22Rv1 (cell line): Measurements from ENCODE around the gene SEC31A.
"Not testable (repeated sequence)": the region's sequence is repeated elsewhere in the genome, so short reads cannot be mapped to it uniquely, and the experiment has no call there.

ENCODE experiments used
- H3K27ac ChIP-seq: fragments of 450-650 bp; 2 replicates; pipeline ENCODE4 v1.5.1; 2017
- ZFX ChIP-seq: fragments of 450-650 bp; IDR thresholded peaks from 2 replicates; pipeline ENCODE4 v1.6.1; 2017; ENCODE audit warnings: antibody characterized with exemption, borderline replicate concordance
- TF ChIP-seq, protein P1 (sequence below): fragments of 450-650 bp; IDR thresholded peaks from 2 replicates; pipeline ENCODE4 v1.5.1; 2017; ENCODE audit warnings: mild to moderate bottlenecking

The SEC31A gene

DNA sequence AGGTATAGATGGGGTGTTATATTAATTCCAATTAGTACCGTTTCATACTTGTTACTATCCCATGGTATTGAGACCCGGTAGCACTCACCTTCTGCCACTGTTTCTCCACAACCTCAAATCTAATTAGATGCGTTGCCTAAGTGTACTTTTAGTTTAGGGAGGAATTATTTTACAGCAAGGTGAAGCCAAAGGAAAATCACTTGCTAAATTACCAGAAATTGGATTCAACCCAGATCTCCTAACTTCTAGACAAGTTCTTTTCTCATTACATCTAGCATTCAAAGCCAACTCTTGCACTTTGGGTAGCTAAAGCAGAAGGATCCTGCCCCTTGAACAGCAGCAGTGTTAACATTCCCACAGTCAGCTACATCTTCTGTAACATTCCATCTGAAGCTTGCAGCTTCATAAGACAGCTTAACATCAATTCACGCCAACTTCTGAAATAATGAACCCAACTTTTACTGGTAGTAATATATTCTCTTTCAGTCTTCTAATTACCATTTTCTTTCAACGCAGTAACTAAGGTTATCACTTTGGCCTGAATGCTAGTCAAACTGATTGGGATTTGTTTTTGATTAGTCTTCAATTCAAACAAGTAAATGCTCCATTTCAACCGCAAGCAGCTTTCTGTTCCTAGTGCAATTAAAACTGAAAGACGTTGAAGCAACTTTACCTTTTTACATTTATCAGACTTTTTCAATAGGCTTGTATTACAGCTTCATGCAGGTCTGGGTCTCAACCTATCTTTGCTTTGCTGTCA lies 934 bp upstream of the SEC31A start:
- H3K27ac ChIP-seq: peak overlapping the region; percentile 98
- TF ChIP-seq ZFX: no peak
- TF ChIP-seq, protein P1, sequence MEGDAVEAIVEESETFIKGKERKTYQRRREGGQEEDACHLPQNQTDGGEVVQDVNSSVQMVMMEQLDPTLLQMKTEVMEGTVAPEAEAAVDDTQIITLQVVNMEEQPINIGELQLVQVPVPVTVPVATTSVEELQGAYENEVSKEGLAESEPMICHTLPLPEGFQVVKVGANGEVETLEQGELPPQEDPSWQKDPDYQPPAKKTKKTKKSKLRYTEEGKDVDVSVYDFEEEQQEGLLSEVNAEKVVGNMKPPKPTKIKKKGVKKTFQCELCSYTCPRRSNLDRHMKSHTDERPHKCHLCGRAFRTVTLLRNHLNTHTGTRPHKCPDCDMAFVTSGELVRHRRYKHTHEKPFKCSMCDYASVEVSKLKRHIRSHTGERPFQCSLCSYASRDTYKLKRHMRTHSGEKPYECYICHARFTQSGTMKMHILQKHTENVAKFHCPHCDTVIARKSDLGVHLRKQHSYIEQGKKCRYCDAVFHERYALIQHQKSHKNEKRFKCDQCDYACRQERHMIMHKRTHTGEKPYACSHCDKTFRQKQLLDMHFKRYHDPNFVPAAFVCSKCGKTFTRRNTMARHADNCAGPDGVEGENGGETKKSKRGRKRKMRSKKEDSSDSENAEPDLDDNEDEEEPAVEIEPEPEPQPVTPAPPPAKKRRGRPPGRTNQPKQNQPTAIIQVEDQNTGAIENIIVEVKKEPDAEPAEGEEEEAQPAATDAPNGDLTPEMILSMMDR: no peak

DNA sequence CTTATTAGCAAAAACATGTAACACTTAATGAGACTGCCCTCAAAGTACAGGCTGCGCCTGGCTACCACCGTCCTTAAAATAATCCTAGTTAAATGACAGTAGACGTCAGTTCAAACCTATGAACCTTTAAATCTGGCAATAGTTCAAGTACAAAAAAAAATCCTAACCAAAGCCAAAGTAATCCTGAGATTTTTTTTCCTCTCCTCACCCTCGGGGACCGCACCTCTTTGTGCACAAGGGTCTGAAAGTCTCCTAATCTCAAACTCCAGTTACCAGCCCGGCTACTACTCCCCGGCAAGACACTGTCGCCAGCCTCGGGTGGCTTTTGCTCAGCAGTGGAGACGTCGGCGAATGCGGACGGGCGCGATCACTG lies 439 bp downstream of the SEC31A start:
- H3K27ac ChIP-seq: peak overlapping the region; percentile 98
- TF ChIP-seq ZFX: no peak
- TF ChIP-seq, protein P1: no peak

DNA sequence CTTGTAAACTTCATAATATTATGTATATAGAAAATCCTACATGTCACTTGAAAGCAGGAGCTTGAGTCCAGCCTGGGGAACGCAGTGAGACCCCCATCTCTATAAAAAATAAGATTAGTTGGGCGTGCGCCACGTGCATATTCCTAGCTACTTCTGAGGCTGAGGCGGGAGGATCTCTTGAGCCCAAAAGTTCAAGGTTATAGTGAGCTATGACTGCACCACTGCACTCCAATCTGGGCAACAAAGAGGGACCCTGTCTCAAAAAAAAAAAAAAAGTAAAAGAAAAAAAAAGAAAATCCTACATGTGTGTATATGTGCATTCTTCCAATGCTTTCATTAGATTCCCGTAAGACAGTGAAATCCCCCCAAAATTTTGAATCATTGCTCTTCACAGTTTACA lies 1.7 kb downstream of the SEC31A start:
- TF ChIP-seq ZFX: no peak
- TF ChIP-seq, protein P1: no peak
- H3K27ac ChIP-seq: peak overlapping the region; percentile 98

DNA sequence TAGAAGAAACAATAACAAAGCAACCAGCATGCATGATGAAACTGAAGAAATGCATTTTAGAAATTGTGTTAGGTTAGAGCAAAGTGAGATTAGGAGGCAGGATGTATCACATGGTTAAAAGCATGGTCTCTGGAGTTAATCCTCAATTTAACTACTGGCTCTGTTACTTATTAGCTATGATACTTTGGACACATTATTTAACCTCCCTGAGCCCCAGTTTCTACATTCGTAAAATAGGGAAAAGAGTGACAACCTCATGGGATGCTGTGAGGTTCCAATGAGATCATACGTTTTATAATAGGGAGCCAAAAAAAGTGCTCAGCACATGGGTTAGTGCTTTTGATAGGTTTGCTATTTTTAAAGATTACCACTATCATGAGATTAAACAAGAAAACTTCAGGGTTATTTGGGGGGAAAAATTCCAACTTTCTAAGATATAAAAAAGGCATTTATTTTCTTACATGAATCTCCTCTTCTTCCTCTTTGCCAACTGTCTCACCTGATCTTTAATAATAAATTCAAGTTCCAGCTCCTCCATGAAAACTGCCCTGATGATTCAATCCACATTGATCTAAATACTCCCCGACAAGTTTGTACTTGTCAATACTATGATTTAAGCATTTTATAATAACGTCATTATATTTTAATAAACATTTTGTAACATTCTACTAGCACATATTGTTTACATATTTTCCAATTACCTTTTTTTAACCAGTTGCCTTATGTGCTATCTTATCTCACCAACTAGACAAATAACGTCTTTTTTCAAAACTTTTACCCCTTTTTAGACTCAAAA lies 4.6 kb downstream of the SEC31A start:
- no peak overlapping the region for H3K27ac ChIP-seq
- no peak for TF ChIP-seq ZFX
- TF ChIP-seq, protein P1: no peak

DNA sequence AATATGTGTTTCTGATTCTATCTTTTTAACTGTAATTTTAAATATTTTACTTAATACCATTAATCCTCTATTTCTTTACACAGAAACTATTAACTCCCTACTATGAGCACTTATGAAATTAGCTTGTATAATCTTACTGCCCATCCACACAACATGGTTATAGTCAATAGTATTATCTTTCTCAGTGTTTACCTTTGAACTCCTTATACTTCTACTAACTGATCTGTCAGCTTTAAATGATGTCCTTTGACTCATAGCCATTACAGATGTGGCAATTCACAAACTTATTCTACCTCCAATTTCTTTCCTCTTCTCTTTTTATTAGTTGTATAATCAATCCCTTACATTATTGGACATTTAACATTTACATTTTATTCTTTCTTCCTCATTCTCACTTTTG lies 5.5 kb downstream of the SEC31A start:
- H3K27ac ChIP-seq: no peak overlapping the region
- TF ChIP-seq, protein P1: no peak
- TF ChIP-seq ZFX: no peak

DNA sequence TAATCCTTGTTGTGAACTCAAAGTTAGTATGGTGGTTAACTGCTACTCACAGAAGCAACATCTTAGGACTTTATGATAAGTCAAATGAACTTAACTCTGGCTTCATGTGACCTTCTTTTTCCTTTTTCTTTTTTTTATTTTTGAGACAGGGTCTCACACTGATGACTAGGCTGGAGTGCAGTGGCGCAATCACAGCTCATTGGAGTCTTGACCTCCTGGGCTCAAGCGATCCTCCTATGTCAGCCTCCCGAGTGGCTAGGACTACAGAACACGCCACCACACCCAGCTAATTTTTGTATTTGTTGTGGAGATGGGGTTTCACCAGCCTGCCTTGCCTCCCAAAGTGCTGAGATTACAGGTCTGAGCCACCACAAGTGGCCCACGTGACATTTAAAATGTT lies 22.4 kb downstream of the SEC31A start:
- no peak overlapping the region for H3K27ac ChIP-seq
- TF ChIP-seq, protein P1: no peak
- no peak for TF ChIP-seq ZFX

DNA sequence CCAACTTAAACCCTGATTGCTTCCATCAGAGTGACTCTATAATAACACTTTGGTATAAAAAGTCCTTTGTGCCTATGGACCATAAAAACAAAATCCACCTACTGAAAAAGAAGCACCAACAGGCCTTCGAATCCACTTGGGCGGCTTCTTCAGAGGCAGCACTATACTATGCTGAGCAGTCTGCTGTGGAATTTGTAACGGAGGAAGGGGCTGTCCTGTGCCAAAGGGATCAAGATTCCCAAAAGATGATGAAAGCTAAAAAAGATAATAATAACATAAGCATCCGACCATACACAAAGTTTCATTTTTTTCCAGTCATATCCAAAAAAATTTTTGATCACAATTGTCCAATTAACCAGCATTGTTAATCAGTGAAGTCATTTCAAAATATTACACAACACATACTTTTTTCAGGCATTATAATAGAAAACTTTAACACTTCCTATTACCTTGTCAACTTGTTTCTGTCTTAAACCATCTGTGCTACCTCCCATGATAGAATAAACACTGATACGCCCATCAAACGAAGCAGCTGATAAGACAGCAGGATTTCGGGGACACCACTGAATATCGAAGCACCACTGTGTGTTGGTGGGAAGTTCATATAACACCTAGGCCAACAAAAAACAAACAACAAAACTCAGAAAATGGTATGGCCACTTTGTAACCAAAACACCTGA lies 24.1 kb downstream of the SEC31A start:
- TF ChIP-seq, protein P1: no peak
- no peak for TF ChIP-seq ZFX

DNA sequence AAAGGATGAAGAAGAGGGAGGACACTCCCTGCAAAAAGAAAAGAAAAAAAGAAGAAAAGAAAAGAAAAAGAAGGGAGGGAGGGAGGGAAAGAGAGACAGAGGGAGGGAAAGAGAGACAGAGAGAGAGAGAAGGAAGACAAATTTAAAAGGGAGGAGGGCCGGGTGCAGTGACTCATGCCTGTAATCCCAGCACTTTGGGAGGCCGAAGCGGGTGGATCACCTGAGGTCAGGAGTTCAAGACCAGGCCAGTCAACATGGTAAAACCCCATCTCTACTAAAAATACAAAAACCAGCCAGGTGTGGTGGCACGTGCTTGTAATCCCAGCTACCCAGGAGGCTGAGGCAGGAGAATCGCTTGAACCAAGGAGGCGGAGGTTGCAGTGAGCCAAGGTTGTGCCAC lies 24.9 kb downstream of the SEC31A start:
- not testable (repeated sequence) for H3K27ac ChIP-seq

More for the DNA sequence above, 24.1 kb downstream of the SEC31A start:
- no peak overlapping the region for H3K27ac ChIP-seq
